OCI-LY3 (cell line): ENCODE data around the gene SLC25A45.

Experiments used
- EZH2phosphoT487 ChIP-seq: fragments of 200-600 bp; shearing (Covaris generic); IDR thresholded peaks from 2 replicates; pipeline ENCODE4 v1.6.1; 2018; ENCODE audit warnings: antibody characterized with exemption, mixed run types, low read depth
- TF ChIP-seq, protein P1 (sequence below): fragments of 200-600, 300-600 bp; sonication (generic); IDR thresholded peaks from 2 replicates; pipeline ENCODE4 v1.5.1; 2014; ENCODE audit warnings: antibody characterized with exemption, low read length, low read depth

- TF ChIP-seq, protein P1, sequence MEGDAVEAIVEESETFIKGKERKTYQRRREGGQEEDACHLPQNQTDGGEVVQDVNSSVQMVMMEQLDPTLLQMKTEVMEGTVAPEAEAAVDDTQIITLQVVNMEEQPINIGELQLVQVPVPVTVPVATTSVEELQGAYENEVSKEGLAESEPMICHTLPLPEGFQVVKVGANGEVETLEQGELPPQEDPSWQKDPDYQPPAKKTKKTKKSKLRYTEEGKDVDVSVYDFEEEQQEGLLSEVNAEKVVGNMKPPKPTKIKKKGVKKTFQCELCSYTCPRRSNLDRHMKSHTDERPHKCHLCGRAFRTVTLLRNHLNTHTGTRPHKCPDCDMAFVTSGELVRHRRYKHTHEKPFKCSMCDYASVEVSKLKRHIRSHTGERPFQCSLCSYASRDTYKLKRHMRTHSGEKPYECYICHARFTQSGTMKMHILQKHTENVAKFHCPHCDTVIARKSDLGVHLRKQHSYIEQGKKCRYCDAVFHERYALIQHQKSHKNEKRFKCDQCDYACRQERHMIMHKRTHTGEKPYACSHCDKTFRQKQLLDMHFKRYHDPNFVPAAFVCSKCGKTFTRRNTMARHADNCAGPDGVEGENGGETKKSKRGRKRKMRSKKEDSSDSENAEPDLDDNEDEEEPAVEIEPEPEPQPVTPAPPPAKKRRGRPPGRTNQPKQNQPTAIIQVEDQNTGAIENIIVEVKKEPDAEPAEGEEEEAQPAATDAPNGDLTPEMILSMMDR, result no peak
- no peak for TF ChIP-seq EZH2phosphoT487
These were observed 41.2 kb upstream of the SLC25A45 start for GRCh38 chr11:65423516-65424204.
